ENCODE measurements around the gene STEAP2.

The STEAP2 gene

GRCh38 chr7:90194911-90195809 is 16.4 kb upstream of the STEAP2 start:
- DNase-seq (ENCODE audit: low spot score), result no peak

GRCh38 chr7:90201500-90202195 is 9.9 kb upstream of the STEAP2 start:
- no peak for DNase-seq (ENCODE audit: low spot score)

- DNase-seq (ENCODE audit: low spot score), result no peak
These were observed 3.6 kb upstream of the STEAP2 start for GRCh38 chr7:90207956-90208355.

GRCh38 chr7:90209776-90210175 is 1.8 kb upstream of the STEAP2 start:
- DNase-seq (ENCODE audit: low spot score), result no peak

- no peak for DNase-seq (ENCODE audit: low spot score)
These were observed 1.1 kb upstream of the STEAP2 start for GRCh38 chr7:90210475-90210874.

- DNase-seq (ENCODE audit: low spot score), result no peak
These were observed 559 bp upstream of the STEAP2 start for GRCh38 chr7:90210981-90211380.

- no peak for DNase-seq (ENCODE audit: low spot score)
These were observed 582 bp downstream of the STEAP2 start for GRCh38 chr7:90212149-90212495.

GRCh38 chr7:90213521-90213920 is 2.0 kb downstream of the STEAP2 start:
- no peak for DNase-seq (ENCODE audit: low spot score)

- DNase-seq (ENCODE audit: low spot score), result no peak
These were observed 4.6 kb downstream of the STEAP2 start for GRCh38 chr7:90216080-90216674.

GRCh38 chr7:90216771-90217170 is 5.2 kb downstream of the STEAP2 start:
- no peak for DNase-seq (ENCODE audit: low spot score)

- no peak for DNase-seq (ENCODE audit: low spot score)
These were observed 10.8 kb downstream of the STEAP2 start for GRCh38 chr7:90222390-90222789.

- no peak for DNase-seq (ENCODE audit: low spot score)
These were observed 11.5 kb downstream of the STEAP2 start for GRCh38 chr7:90222811-90223725.

- no peak for DNase-seq (ENCODE audit: low spot score)
These were observed 12.7 kb downstream of the STEAP2 start for GRCh38 chr7:90224195-90224594.

GRCh38 chr7:90225181-90225580 is 13.6 kb downstream of the STEAP2 start:
- DNase-seq (ENCODE audit: low spot score), result no peak

- DNase-seq (ENCODE audit: low spot score), result no peak
These were observed 14.1 kb downstream of the STEAP2 start for GRCh38 chr7:90225601-90226000.

- no peak for DNase-seq (ENCODE audit: low spot score)
These were observed 15.7 kb downstream of the STEAP2 start for GRCh38 chr7:90227259-90227658.

- DNase-seq (ENCODE audit: low spot score), result no peak
These were observed 18.1 kb downstream of the STEAP2 start for GRCh38 chr7:90229682-90230081.

GRCh38 chr7:90230834-90231233 is 19.3 kb downstream of the STEAP2 start:
- no peak for DNase-seq (ENCODE audit: low spot score)

- DNase-seq (ENCODE audit: low spot score), result no peak
These were observed 19.8 kb downstream of the STEAP2 start for GRCh38 chr7:90231304-90231703.

- no peak for DNase-seq (ENCODE audit: low spot score)
These were observed 20.9 kb downstream of the STEAP2 start for GRCh38 chr7:90232430-90232829.

- no peak for DNase-seq (ENCODE audit: low spot score)
These were observed 22.0 kb downstream of the STEAP2 start for GRCh38 chr7:90233569-90233968.

GRCh38 chr7:90236721-90237289 is 25.3 kb downstream of the STEAP2 start:
- DNase-seq (ENCODE audit: low spot score), result no peak
